Activated naive CD4-positive, alpha-beta T cell treated with Interleukin-2 at 50 U/mL for 16 hours (primary cell): ENCODE results near the gene DHRS7B.
A peak's percentile ranks its signal among the peaks of the same experiment; 100 is the strongest.
"Not testable (repeated sequence)": the region's sequence is repeated elsewhere in the genome, so short reads cannot be mapped to it uniquely, and the experiment has no call there.

Source experiments
- DNase-seq: peaks from one replicate; pipeline ENCODE4 v3.0.0-alpha.2; 2020

Gene DHRS7B

GRCh38 chr17:21126645-21127508 lies at the start of gene DHRS7B:
TSS of gene DHRS7B (plus strand) at chr17:21126964. CDS start at chr17:21126972, 8 bp downstream.
- DNase-seq = peak; percentile 97

- DNase-seq = no peak
These were observed 49.5 kb upstream of the DHRS7B start for GRCh38 chr17:21077281-21077680.

- no peak for DNase-seq
These were observed 48.6 kb upstream of the DHRS7B start for GRCh38 chr17:21078016-21078780.

GRCh38 chr17:21079196-21079595 lies 47.6 kb upstream of the DHRS7B start:
- no peak for DNase-seq

GRCh38 chr17:21082001-21082436 lies 44.7 kb upstream of the DHRS7B start:
- DNase-seq = no peak

GRCh38 chr17:21085280-21085679 lies 41.5 kb upstream of the DHRS7B start:
- DNase-seq = not testable (repeated sequence)

- DNase-seq = no peak
These were observed 41.1 kb upstream of the DHRS7B start for GRCh38 chr17:21085707-21086106.

- DNase-seq = no peak
These were observed 37.6 kb upstream of the DHRS7B start for GRCh38 chr17:21089145-21089544.

GRCh38 chr17:21089933-21090901 lies 36.5 kb upstream of the DHRS7B start:
- no peak for DNase-seq

- no peak for DNase-seq
These were observed 35.7 kb upstream of the DHRS7B start for GRCh38 chr17:21090902-21091618.

- no peak for DNase-seq
These were observed 32.5 kb upstream of the DHRS7B start for GRCh38 chr17:21094298-21094704.

- no peak for DNase-seq
These were observed 31.0 kb upstream of the DHRS7B start for GRCh38 chr17:21095735-21096134.

- DNase-seq = no peak
These were observed 29.9 kb upstream of the DHRS7B start for GRCh38 chr17:21096874-21097273.

- DNase-seq = peak; percentile 69
These were observed 27.7 kb upstream of the DHRS7B start for GRCh38 chr17:21098934-21099689.

GRCh38 chr17:21100636-21101035 lies 26.1 kb upstream of the DHRS7B start:
- no peak for DNase-seq

GRCh38 chr17:21104608-21105007 lies 22.2 kb upstream of the DHRS7B start:
- no peak for DNase-seq

- no peak for DNase-seq
These were observed 21.5 kb upstream of the DHRS7B start for GRCh38 chr17:21105064-21105894.

GRCh38 chr17:21106316-21106715 lies 20.4 kb upstream of the DHRS7B start:
- no peak for DNase-seq

- not testable (repeated sequence) for DNase-seq
These were observed 19.6 kb upstream of the DHRS7B start for GRCh38 chr17:21107067-21107650.

- no peak for DNase-seq
These were observed 18.1 kb upstream of the DHRS7B start for GRCh38 chr17:21108651-21109050.
